NK-92 treated with Interleukin-12 subunit alpha and Interleukin-12 subunit beta, amount 100 ng/mL, for 24 hours (cell line): ENCODE measurements around the gene MEOX2.

Experiments
- DNase-seq: peaks from one replicate; lab custom pipeline; 2025; lab: John Stamatoyannopoulos, UW

Gene MEOX2

GRCh38 chr7:15681186-15681585 is 5.3 kb downstream of the MEOX2 start:
- no peak for DNase-seq

GRCh38 chr7:15680446-15680845 is 6.0 kb downstream of the MEOX2 start:
- no peak for DNase-seq

- no peak for DNase-seq
Measured at GRCh38 chr7:15679306-15679705, 7.2 kb downstream of the MEOX2 start.

- no peak for DNase-seq
Measured at GRCh38 chr7:15678653-15679052, 7.8 kb downstream of the MEOX2 start.

- no peak for DNase-seq
Measured at GRCh38 chr7:15675379-15675778, 11.1 kb downstream of the MEOX2 start.

- DNase-seq = no peak
Measured at GRCh38 chr7:15674586-15674985, 11.9 kb downstream of the MEOX2 start.

- no peak for DNase-seq
Measured at GRCh38 chr7:15669443-15670090, 16.9 kb downstream of the MEOX2 start.

- no peak for DNase-seq
Measured at GRCh38 chr7:15667991-15668390, 18.5 kb downstream of the MEOX2 start.

- no peak for DNase-seq
Measured at GRCh38 chr7:15662451-15662850, 24.0 kb downstream of the MEOX2 start.

GRCh38 chr7:15658247-15658646 is 28.2 kb downstream of the MEOX2 start:
- no peak for DNase-seq

GRCh38 chr7:15652776-15653290 is 33.6 kb downstream of the MEOX2 start:
- DNase-seq = no peak

GRCh38 chr7:15651693-15652092 is 34.8 kb downstream of the MEOX2 start:
- DNase-seq = no peak

- no peak for DNase-seq
Measured at GRCh38 chr7:15650787-15651186, 35.7 kb downstream of the MEOX2 start.

GRCh38 chr7:15648461-15648961 is 38.0 kb downstream of the MEOX2 start:
- DNase-seq = no peak

- DNase-seq = no peak
Measured at GRCh38 chr7:15647309-15647708, 39.2 kb downstream of the MEOX2 start.

- no peak for DNase-seq
Measured at GRCh38 chr7:15643000-15643705, 43.3 kb downstream of the MEOX2 start.

- DNase-seq = no peak
Measured at GRCh38 chr7:15628876-15629275, 57.6 kb downstream of the MEOX2 start.

GRCh38 chr7:15626041-15626440 is 60.4 kb downstream of the MEOX2 start:
- no peak for DNase-seq

- DNase-seq = no peak
Measured at GRCh38 chr7:15625466-15625865, 61.0 kb downstream of the MEOX2 start.

GRCh38 chr7:15621468-15621867 is 65.0 kb downstream of the MEOX2 start:
- no peak for DNase-seq

GRCh38 chr7:15620491-15621185 is 65.8 kb downstream of the MEOX2 start:
- DNase-seq = no peak

GRCh38 chr7:15618275-15618674 is 68.2 kb downstream of the MEOX2 start:
- DNase-seq = no peak

- no peak for DNase-seq
Measured at GRCh38 chr7:15612205-15612604, 74.3 kb downstream of the MEOX2 start.
